ENCODE data around the gene RPAP3. TPM values are rescaled to one million over a fixed set of nuclear protein-coding genes. Genes with fewer than 3 reads are reported as not detected.

RPAP3 gene
- total and polyA plus RNA-seq, 2 experiments from 2014 or later, result 31.4 to 69.9 TPM

- TF ChIP-seq ZNF462 (CRISPR knock-in tag; IDR thresholded peaks at IDR 0.05), result no peak
Measured at GRCh38 chr12:47700263-47700662, 5.6 kb downstream of the RPAP3 start (continued).

GRCh38 chr12:47698631-47699030, 7.2 kb downstream of the RPAP3 start:
- peaks cover 5% of the 10 kb centered on the region for H4K20me1 ChIP-seq (replicated peaks; ENCODE audit: insufficient read depth)
- peaks cover 17% of the 10 kb centered on the region for H3K79me2 ChIP-seq (replicated peaks; ENCODE audit: insufficient read depth)
- peaks cover 12% of the 10 kb centered on the region; the same call in 1 of the 2 replicates for H3K36me3 ChIP-seq (ENCODE audit: insufficient read depth)
- Mint-ChIP-seq H3K27ac (no peak overlapping the region), H3K4me3 (no peak overlapping the region), H3K4me1 (0 out of 3 replicates have a peak, but pooled peaks cover 2% of the 10 kb centered on the region), H3K27me3 (ENCODE audit: insufficient read depth, low read depth, poor library complexity) (no peaks in the 10 kb centered on the region), H3K9me3 (no peaks in the 10 kb centered on the region), H3K36me3 (ENCODE audit: low read depth) (peaks cover 22% of the 10 kb centered on the region)
- DNase-seq (ENCODE audit: low spot score), result no peak
- no peak overlapping the region for H3K4me3 ChIP-seq
- H3K4me1 ChIP-seq (ENCODE audit: insufficient read depth), result no peaks in the 10 kb centered on the region
- no peak overlapping the region for H2AFZ ChIP-seq
- no peak for ATAC-seq
- H3K4me2 ChIP-seq, result no peak overlapping the region
- H3K27ac ChIP-seq (ENCODE audit: low read depth), result no peak overlapping the region
- no peaks in the 10 kb centered on the region for H3F3A ChIP-seq (replicated peaks; ENCODE audit: low read depth)
- H3K27me3 ChIP-seq (ENCODE audit: insufficient read depth), result no peaks in the 10 kb centered on the region
- no peaks in the 10 kb centered on the region for H3K9me2 ChIP-seq (ENCODE audit: insufficient read depth)
- no peak for TF ChIP-seq REST (IDR thresholded peaks at IDR 0.05; ENCODE audit: unreplicated experiment)
- no peak for TF ChIP-seq EZH2 (IDR thresholded peaks at IDR 0.05; ENCODE audit: low read depth, unreplicated experiment)
- TF ChIP-seq CTCF (conservative IDR thresholded peaks at IDR 0.05; ENCODE audit: low read depth in 2 of 2), result no peak
- no peak for TF ChIP-seq STAT1 (IDR thresholded peaks at IDR 0.05; ENCODE audit: unreplicated experiment)
- no peak for TF ChIP-seq ZNF331 (CRISPR knock-in tag; IDR thresholded peaks at IDR 0.05; ENCODE audit: low read depth)
- no peak for TF ChIP-seq NANOG (IDR thresholded peaks at IDR 0.05; ENCODE audit: borderline replicate concordance)
- no peak for TF ChIP-seq EZH2phosphoT487 (IDR thresholded peaks at IDR 0.05; ENCODE audit: unreplicated experiment)
- no peak for TF ChIP-seq POLR2AphosphoS5 (IDR thresholded peaks at IDR 0.05; ENCODE audit: low read depth)
- TF ChIP-seq ETS1 (IDR thresholded peaks at IDR 0.05), result no peak
- no peak for TF ChIP-seq ZNF114 (CRISPR knock-in tag; IDR thresholded peaks at IDR 0.05)

Measured in GM23338 (cell line).